ENCODE results near the gene MLN.

- TF ChIP-seq POLR2A (IDR thresholded peaks at IDR 0.05; ENCODE audit: low read depth, low read length) (no peak), POLR2AphosphoS5 (IDR thresholded peaks at IDR 0.05; ENCODE audit: low read depth, low read length) (no peak), TAF1 (IDR thresholded peaks at IDR 0.05; ENCODE audit: borderline replicate concordance, low read depth, low read length) (no peak)
These were observed 25.2 kb upstream of the MLN start for GRCh38 chr6:33828764-33829731.
